ENCODE results near the gene SBSN. TPM values are rescaled to one million over a fixed set of nuclear protein-coding genes. Genes with fewer than 3 reads are reported as not detected.

SBSN gene
- total RNA-seq, 2 donors from 2014 or later = not detected

GRCh38 chr19:35498220-35498619 is 29.9 kb downstream of the SBSN start:
- Histone ChIP-seq H3K4me1 (peaks cover 0 to 6% of the 10 kb centered on the region in 2 donors), H3K27me3 (no peaks in the 10 kb centered on the region), H3K36me3 (no peaks in the 10 kb centered on the region), H3K9me3 (no peaks in the 10 kb centered on the region), H3K4me3 (no peak overlapping the region), H3K27ac (no peak overlapping the region)
- TF ChIP-seq CTCF (IDR thresholded peaks at IDR 0.05) = no peak
- no peak for DNase-seq (ENCODE audit: low spot score)

- Histone ChIP-seq H3K36me3 (no peaks in the 10 kb centered on the region), H3K27ac (no peak overlapping the region), H3K4me3 (no peak overlapping the region), H3K4me1 (peaks cover 0 to 6% of the 10 kb centered on the region in 2 donors), H3K27me3 (no peaks in the 10 kb centered on the region), H3K9me3 (no peaks in the 10 kb centered on the region)
- no peak for DNase-seq (ENCODE audit: low spot score)
- TF ChIP-seq CTCF (IDR thresholded peaks at IDR 0.05) = no peak
Measured at GRCh38 chr19:35497406-35497805, 30.7 kb downstream of the SBSN start.

GRCh38 chr19:35495107-35496064 is 32.7 kb downstream of the SBSN start:
- Histone ChIP-seq H3K36me3 (no peaks in the 10 kb centered on the region), H3K9me3 (no peaks in the 10 kb centered on the region), H3K4me3 (no peak overlapping the region), H3K27me3 (no peaks in the 10 kb centered on the region), H3K27ac (no peak overlapping the region), H3K4me1 (peaks cover 0 to 6% of the 10 kb centered on the region in 2 donors)
- peak; percentile 69 for DNase-seq (ENCODE audit: low spot score)
- peak; percentile 96 to 98 for TF ChIP-seq CTCF (IDR thresholded peaks at IDR 0.05)

- no peak for TF ChIP-seq CTCF (IDR thresholded peaks at IDR 0.05)
- no peaks in the 10 kb centered on the region for H3K9me3 ChIP-seq
- peaks cover 0 to 6% of the 10 kb centered on the region in 2 donors for H3K4me1 ChIP-seq
- no peaks in the 10 kb centered on the region for H3K27me3 ChIP-seq
- DNase-seq (ENCODE audit: low spot score) = no peak
- H3K36me3 ChIP-seq = no peaks in the 10 kb centered on the region
- H3K4me3 ChIP-seq = no peak overlapping the region
- no peak overlapping the region for H3K27ac ChIP-seq
Measured at GRCh38 chr19:35493971-35494370, 34.1 kb downstream of the SBSN start.

GRCh38 chr19:35491836-35492360 is 36.2 kb downstream of the SBSN start:
- Histone ChIP-seq H3K4me1 (peaks cover 0 to 6% of the 10 kb centered on the region in 2 donors), H3K27ac (no peak overlapping the region), H3K36me3 (no peaks in the 10 kb centered on the region), H3K27me3 (no peaks in the 10 kb centered on the region), H3K9me3 (no peaks in the 10 kb centered on the region), H3K4me3 (no peak overlapping the region)
- DNase-seq (ENCODE audit: low spot score) = no peak
- TF ChIP-seq CTCF (IDR thresholded peaks at IDR 0.05) = no peak
